DMS 273 (cell line): ENCODE results near the gene CAPN11.

Experiments
- DNase-seq: peaks from one replicate; lab custom pipeline; 2025; ENCODE audit not compliant: unreplicated experiment; lab: John Stamatoyannopoulos, UW

CAPN11 gene

DNA sequence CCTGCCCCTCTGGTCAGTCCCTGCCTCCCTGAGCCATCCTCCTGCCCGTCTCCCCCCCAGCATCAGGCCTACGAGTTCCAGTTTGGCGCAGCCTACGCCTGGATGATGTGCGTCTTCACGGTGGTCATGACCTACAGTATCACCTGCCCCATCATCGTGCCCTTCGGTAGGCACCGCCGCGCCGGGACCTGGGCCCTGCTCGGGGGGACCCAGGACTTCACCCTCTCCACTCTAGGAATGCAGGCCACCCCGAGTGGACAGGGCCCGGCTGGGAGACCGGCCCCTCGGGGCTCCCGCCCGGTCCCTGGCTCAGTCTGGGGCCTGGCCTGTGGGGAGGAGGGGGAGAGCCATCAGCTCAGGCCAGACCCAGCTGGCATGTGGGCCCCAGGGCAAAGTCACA, 6.1 kb upstream of the CAPN11 start:
- DNase-seq, result no peak

DNA sequence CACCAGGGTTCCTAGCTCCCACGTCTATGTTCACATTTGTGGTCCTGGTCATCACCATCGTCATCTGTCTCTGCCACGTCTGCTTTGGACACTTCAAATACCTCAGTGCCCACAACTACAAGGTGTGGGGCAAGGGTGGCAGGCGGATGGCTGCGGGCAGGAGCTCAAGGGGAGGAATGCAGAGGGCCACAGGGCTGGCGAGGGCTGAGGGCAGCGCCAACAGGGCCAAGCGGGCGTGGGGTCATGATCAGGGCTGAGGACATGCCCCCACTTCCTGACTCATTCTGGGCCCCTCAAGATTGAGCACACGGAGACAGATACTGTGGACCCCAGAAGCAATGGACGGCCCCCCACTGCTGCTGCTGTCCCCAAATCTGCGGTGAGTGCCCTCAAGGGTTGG, 4.6 kb upstream of the CAPN11 start:
- no peak for DNase-seq

DNA sequence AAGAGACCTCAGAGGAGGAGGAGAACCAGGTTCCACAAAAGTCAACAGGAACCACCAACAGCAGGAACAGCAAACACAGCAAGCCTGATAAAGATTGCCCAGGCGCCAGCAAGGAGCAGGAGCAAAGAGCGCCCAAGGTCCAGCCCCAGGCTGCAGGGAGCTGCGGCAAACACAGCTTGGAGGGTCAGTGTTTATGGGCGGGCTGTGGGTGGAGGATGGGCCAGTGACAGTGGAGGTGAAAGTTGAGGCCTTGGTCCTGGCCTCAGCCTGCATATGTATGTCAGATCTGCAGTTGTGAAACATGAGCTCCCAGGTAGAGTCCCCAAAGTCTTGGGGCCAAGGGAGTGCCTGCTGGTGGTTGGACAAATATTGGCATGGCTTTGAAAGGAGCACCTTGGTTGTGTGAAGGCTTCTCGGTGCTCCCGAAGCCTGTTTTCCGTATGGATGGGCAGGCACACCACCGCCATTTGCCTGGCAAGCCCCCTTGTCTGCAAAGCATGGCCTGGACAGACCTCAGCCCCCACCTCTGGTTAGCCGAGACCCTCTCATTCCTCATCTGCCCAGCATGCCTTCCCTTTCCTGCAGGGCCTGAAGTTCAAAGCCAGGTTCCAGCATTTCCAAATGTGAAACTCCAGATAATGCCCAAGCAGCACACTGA, 2.0 kb upstream of the CAPN11 start:
- DNase-seq, result no peak

DNA sequence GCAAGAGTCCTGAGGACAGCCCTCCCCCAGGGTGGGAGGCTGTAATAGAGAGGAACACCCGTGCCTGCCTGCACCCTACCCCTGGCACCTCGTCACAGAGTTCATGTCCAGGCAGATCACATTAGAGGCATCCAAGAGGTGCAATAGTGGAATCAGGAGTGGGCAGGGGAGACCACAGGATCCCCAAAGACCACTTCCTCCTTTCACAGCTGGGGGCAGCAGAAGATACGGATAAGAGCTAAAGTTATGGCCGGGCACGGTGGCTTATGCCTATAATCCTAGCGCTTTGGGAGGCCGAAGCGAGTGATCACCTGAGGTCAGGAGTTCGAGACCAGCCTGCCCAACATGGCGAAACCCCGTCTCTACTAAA, 1.5 kb upstream of the CAPN11 start:
- no peak for DNase-seq

DNA sequence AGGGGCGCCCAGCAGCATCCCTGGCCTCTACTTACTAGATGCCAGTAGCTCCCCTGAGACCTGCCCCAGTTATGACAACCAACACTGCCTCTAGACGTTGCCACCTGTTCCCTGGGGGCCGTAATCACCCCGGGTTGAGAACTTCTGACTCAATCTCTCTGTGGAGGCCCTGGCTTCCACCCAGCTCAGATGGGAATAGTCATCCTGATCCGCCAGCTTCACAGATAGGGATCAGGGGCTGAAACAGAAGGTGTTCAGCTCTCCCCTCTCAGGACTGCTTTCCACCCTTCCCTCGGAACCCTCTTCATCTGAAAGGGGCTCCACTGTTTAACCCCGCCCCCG, 3.3 kb downstream of the CAPN11 start:
- DNase-seq, result peak; percentile 23

DNA sequence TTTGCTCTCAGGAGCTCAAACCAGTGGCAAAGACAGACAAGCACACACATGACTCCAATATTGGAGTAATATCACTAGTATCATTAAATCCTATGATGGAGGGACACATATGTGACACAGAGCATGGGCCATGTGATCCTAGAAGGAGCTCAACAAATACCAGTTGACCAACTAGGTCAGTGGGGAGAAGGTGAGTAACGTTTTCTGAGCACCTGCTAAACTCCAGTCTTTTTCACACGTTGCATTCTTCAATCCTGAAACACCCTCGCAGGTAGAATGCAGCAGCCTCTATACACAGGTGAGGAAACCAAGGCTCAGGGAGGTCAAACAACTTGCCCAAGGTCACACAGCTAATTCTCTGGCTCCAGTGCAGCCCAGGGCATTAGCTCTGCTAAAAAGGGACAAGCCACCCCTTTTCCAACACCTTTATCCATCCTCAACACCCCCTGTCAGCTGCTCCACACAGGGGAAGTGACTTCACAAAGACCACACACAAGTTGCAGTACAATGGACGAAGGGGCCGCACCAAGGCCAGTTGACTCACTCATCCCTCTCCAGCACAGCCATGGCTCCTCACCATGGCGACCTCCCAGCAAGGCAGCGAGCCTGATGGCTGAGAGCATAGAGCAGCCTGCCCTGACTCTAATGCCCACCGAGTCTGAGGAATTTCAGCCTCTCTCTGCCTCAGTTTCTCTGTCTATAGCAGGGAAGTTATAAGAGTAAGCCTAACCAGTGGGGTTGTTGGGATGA, 4.4 kb downstream of the CAPN11 start:
- DNase-seq, result no peak

DNA sequence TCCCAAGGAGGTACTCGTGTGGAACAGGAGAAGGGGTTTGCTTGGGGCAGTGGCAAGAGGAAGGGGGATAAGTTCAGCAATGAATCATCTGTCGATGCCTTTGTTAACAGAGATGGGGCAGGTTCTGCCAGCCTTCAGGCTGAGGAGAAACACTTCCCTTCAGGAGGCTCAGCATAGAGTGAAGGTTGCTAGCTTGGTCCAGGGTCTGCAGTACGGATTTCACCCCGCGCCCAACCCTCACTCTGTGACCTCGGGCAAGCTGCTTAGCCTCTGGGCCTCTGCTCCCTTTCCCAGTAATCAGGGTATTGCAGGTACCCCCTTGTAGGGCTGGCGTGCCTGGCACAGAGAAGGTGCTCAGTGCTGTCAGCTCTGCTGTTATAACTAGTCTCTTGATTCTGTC, 7.5 kb downstream of the CAPN11 start:
- DNase-seq, result no peak

DNA sequence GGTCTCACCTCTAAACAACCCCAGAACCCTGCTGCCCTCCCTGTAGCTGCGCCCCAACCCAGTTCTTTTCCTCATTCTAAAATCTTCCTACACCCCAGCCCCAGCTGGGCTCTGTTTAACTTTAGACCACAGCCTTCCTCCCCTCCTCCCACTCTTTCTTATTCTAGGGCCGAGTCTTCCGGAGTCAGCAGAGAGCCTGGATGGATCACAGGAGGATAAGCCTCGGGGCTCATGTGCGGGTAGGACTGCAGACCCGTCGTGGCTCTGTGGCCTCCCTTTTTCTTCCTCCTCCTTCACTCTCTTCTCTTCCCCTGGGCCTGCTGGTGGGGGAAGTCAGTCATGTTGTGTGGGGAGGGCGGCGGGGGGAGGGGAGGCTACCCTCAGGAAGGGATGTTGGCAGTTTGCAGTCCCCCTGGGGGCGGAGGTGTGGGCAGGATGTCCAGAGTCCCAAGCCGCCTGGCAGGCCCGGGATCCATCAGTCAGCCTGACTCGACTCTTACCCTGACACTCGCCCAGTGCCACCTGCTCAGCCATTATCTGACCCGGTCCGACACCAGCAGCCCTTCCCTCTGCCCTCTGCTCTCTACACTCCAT, 8.1 kb downstream of the CAPN11 start:
- no peak for DNase-seq

DNA sequence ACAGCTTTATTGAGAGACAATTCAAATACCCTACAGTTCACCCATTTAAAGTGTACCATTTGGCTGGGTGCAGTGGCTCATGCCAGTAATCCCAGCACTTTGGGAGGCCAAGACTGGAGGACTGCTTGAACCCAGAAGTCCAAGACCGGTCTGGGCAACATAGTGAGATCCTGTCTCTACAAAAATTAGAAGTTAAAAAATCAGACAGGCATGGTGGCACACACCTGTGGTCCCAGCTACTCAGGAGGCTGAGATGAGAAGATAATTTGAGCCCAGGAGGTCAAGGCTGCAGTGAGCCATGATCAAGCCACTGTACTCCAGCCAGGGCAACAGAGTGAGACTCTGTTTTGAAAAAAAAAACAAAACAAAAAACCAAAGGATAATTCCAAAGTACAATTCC, 8.9 kb downstream of the CAPN11 start:
- no peak for DNase-seq

DNA sequence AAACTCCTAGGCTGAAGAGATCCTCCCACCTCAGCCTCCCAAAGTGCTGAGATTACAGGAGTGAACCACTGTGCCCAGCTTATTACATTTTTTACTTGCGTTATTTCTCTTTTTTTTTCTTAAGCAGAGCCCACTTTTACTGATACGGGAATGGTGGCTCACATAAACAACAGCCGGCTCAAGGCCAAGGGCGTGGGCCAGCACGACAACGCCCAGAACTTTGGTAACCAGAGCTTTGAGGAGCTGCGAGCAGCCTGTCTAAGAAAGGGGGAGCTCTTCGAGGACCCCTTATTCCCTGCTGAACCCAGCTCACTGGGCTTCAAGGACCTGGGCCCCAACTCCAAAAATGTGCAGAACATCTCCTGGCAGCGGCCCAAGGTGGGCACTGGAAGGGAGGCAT, 10.5 kb downstream of the CAPN11 start:
- DNase-seq, result no peak

DNA sequence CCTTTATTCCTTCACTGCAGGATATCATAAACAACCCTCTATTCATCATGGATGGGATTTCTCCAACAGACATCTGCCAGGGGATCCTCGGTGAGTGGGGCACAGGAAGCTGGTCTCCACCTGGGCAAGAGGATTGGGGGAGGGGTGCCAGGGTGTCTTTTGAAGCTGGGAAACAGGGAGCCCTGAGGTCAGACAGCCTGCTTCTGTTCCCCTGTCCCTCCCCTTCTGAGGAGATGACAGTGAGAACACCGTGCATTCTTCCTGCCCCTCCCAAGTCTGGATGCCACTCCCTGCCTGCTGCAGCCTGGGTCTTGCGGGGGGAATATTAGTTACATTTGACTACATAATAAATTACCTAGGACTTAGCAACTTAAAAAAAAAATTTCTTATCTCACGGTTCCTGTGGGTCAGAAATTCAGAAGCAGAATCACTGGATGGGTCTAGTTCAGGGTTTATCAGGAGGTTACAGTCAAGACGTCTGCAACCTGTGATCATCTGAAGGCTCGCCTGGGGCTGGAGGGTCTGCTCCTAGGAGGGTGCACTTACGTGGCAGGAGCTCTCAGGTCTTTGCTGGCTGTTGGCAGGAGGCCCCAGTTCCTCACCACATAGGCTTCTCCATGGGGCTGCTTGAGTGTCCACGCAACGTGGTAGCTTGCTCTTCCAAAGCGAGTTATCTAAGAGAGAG, 11.4 kb downstream of the CAPN11 start:
- no peak for DNase-seq

DNA sequence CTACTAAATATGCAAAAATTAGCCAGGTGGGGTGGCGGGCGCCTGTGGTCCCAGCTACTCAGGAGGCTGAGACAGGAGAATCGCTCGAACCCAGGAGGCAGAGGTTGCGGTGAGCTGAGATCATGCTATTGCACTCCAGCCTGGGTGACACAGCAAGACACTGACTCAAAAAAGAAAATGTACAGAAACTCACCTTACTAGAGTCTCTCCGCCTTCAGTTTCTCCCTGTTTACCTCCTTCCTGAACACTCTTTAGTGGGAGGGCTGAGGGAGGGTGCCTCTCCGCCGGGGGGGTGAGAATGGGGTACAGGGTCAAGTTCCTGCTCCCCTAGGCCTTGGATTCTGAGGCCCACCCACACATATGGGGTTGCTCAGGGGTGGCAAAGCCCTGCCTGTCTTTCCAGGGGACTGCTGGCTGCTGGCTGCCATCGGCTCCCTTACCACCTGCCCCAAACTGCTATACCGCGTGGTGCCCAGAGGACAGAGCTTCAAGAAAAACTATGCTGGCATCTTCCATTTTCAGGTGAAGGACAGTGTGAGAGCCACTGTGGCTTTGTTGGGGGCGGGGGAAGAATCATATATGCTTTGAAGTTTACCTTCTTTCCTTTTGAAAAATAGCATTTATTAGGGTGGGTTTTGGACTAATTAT, 13.4 kb downstream of the CAPN11 start:
- no peak for DNase-seq

DNA sequence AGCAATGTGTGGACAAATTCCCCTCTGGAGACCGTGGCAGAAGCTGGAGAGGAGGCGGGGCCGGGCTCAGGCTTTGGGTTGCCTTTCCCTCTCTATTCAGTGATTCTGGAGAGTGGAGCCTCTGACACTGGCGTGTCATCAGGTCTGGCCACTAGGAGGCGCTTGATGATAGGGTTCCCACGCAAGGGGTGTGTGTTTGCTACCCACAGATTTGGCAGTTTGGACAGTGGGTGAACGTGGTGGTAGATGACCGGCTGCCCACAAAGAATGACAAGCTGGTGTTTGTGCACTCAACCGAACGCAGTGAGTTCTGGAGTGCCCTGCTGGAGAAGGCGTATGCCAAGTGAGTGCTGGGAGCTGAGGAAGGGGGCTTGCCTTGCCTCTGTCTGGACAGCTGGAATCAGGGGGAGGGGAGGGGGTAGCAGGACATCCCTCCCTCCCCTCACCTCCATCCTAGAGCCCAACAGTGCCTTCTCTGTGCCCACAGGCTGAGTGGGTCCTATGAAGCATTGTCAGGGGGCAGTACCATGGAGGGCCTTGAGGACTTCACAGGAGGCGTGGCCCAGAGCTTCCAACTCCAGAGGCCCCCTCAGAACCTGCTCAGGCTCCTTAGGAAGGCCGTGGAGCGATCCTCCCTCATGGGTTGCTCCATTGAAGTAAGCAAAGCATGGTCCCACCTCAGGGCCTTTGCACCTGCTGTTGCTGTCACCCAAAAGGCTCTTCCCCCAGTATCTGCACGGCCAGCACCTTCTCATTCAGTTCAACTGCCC, 14.3 kb downstream of the CAPN11 start:
- DNase-seq, result peak; percentile 91

DNA sequence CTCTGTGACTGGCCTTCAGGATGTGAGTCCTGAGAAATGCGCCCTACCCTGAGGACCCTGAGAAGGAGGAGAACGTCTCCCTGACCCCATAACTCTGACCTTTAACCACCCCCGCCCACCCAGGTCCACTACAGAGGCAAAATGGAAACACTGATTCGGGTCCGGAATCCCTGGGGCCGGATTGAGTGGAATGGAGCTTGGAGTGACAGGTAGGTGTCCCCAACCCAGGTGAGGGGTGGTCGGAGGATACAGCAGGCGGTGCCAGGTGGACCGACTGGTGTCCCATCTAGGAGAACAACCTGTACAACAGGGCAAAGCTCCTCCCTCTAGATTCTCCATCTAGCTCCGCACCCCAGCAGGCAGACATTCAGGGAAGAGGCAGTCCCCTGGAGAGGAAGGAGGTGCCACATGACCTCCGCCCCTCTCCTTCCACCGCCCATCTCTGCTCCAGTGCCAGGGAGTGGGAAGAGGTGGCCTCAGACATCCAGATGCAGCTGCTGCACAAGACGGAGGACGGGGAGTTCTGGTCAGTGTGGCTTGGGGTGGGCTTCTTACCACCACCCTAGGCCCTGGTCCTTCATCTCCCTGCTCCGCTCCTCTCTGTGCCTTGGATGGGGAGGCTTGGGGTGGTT, 17.6 kb downstream of the CAPN11 start:
- DNase-seq, result no peak

DNA sequence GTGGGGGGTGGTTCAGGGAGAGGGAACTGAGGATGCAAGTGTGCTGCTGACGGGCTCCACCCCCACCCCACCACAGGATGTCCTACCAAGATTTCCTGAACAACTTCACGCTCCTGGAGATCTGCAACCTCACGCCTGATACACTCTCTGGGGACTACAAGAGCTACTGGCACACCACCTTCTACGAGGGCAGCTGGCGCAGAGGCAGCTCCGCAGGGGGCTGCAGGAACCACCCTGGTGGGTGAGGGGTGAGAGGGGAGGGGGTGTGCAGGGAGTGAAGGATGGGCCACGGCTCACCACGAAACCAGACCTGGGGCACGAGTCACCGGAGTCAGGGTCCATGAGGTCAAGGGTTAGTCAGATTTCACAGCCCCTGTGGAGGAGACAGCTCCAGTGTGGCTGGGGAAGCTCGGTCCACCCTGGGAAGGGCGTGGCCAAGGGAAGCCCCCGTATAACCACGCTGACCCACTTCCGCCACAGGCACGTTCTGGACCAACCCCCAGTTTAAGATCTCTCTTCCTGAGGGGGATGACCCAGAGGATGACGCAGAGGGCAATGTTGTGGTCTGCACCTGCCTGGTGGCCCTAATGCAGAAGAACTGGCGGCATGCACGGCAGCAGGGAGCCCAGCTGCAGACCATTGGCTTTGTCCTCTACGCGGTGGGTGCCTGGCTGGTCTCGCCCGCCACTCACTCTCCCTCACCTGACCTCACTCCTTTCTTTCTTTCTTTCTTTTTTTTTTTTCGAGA, 18.3 kb downstream of the CAPN11 start:
- DNase-seq, result no peak

DNA sequence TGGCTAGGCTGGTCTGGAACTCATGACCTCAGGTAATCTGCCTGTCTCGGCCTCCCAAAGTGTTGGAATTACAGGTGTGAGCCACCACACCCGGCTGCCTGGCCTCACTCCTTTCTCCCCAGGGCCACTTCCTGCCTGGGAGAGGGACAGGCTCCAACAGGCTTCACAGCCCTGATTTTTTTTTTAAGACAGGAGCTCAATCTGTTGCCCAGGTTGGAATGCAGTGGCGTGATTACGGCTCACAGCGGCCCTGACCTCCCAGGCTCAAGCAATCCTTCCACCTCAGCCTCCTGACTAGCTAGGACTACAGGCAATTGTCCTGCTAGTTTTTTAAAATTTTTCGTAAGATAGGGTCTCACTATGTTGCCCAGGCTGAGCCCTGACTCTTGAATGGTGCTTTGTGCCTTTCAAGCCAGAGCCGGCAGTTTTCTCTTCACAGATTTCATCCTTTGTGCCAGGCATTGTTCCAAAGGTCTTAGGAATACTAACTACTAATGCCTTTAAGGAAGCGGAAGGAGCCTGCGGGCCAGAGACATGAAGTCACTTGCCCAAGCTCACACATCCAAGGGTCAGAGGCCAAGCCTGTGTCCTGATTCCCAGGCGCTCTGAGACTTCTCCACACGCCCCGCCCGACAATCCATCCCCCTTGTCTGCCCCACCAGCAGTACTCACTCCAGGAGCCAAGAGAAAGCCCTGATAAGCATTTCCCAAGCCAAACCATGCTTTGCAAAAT, 19.2 kb downstream of the CAPN11 start:
- DNase-seq, result no peak

DNA sequence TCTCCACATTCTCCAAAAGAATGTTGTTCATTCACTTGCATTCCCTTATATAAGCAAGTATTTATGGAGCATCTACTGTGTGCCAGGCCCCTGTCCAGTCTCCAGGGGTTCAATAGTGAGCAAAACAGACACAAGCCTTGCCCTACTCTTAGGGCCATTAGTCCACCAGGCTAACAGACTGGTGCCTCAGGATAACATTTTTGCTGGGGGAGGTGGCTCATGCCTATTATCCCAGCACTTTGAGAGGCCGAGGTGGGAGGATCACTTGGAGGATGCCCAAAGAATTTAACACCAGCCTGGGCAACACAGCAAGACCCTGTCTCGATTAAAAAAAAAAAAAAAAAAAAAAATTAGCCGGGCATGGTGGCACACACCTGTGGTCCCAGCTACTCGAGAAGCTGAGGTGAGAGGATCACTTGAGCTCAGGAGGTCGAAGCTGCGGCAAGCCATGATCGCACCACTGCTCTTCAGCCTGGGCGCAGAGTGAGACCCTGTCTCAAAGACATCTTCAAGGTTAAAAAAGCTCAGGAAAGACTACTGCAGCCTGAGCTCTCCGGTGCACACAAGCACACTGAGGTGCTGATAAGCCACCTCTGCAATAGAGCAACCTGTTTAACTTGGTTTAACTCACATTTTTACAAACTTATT, 19.9 kb downstream of the CAPN11 start:
- no peak for DNase-seq

DNA sequence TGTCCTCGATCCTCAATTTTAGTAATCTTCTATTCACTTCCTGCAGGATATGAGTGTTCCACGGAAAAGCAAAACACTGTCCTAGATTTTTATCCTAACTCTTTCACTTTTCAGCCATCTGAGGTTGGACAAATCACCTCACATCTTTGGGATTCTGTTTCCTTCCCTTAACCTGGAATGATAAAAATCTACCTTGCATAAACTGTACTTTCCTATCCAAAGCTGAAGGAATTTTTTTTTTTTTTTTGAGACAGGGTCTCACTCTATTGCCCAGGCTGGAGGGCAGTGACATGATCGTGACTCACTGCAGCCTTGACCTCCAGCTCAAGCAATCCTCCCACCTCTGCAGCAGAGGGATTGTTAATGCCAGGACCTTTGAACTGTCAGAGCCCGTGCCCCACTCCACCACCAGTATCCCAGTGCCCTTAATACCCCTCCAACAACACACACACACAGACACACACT, 20.5 kb downstream of the CAPN11 start:
- DNase-seq, result no peak
